Posterior cingulate gyrus (tissue), 11 donors: ENCODE measurements around the gene CASP10.
"Not testable (repeated sequence)": the region's sequence is repeated elsewhere in the genome, so short reads cannot be mapped to it uniquely, and the experiment has no call there.

Experiments used
- DNase-seq, 10 donors: peaks; one replicate each; pipeline versions ENCODE4 v3.0.0 to v3.0.0-alpha.2; 2020 to 2021; ENCODE audit warnings: mixed read lengths in 3 of 10
- intact Hi-C: fragments of 100-400 bp; cut with DNase I; formaldehyde crosslinking; loops from one replicate; pipeline ENCODE4 v1.15.1; 2023

CASP10 gene

GRCh38 chr2:201154615-201155399, 28.1 kb upstream of the CASP10 start:
- intact Hi-C loops, result loop anchor here (5.0 kb wide), 1 partner anchor 248 kb away; no protein-coding TSS in a partner anchor
- DNase-seq, result no peak

GRCh38 chr2:201156036-201156435, 26.9 kb upstream of the CASP10 start:
- no peak for DNase-seq
- intact Hi-C loops, result loop anchor here (5.0 kb wide), 1 partner anchor 249 kb away; no protein-coding TSS in a partner anchor

- DNase-seq, result no peak
- intact Hi-C loops, result loop anchor here (5.0 kb wide), 1 partner anchor 249 kb away; no protein-coding TSS in a partner anchor
Observed at GRCh38 chr2:201156640-201157039, 26.3 kb upstream of the CASP10 start.

- no peak for DNase-seq
- intact Hi-C loops, result loop anchor here (2.0 to 5.0 kb wide), 3 partner anchors 39 to 250 kb away; partner anchors contain the start of gene HYCC2
Observed at GRCh38 chr2:201157694-201158093, 25.2 kb upstream of the CASP10 start.

- intact Hi-C loops, result loop anchor here (2.0 to 5.0 kb wide), 3 partner anchors 40 to 251 kb away; partner anchors contain the start of gene HYCC2
- peak in 8 of 10 donors; percentile 50 to 91 (median 62) for DNase-seq
Observed at GRCh38 chr2:201158111-201158929, 24.6 kb upstream of the CASP10 start.

GRCh38 chr2:201164166-201164565, 18.8 kb upstream of the CASP10 start:
- intact Hi-C loops, result no loop called here
- no peak for DNase-seq

GRCh38 chr2:201167546-201167945, 15.4 kb upstream of the CASP10 start:
- intact Hi-C loops, result no loop called here
- no peak for DNase-seq

- intact Hi-C loops, DNase-seq: not testable (repeated sequence)
Observed at GRCh38 chr2:201168496-201168895, 14.4 kb upstream of the CASP10 start.

- no peak for DNase-seq
- intact Hi-C loops, result no loop called here
Observed at GRCh38 chr2:201171259-201171814, 11.6 kb upstream of the CASP10 start.

GRCh38 chr2:201172279-201172678, 10.7 kb upstream of the CASP10 start:
- no peak for DNase-seq
- intact Hi-C loops, result no loop called here

- intact Hi-C loops, result no loop called here
Observed at GRCh38 chr2:201174687-201175086, 8.3 kb upstream of the CASP10 start.

GRCh38 chr2:201176081-201176481, 6.9 kb upstream of the CASP10 start:
- no peak for DNase-seq
- intact Hi-C loops, result loop anchor here (2.0 kb wide), 1 partner anchor 271 kb away; no protein-coding TSS in a partner anchor

More at GRCh38 chr2:201174687-201175086, 8.3 kb upstream of the CASP10 start:
- no peak for DNase-seq

- intact Hi-C loops, result no loop called here
- DNase-seq, result no peak
Observed at GRCh38 chr2:201180010-201180409, 2.9 kb upstream of the CASP10 start.

GRCh38 chr2:201183365-201183727, 405 bp downstream of the CASP10 start:
- DNase-seq, result no peak
- intact Hi-C loops, result no loop called here

GRCh38 chr2:201183835-201184234, 894 bp downstream of the CASP10 start:
- intact Hi-C loops, DNase-seq: not testable (repeated sequence)

- DNase-seq, intact Hi-C loops: not testable (repeated sequence)
Observed at GRCh38 chr2:201184248-201184647, 1.3 kb downstream of the CASP10 start.

- intact Hi-C loops, result no loop called here
Observed at GRCh38 chr2:201185863-201186262, 2.9 kb downstream of the CASP10 start.

GRCh38 chr2:201186982-201187381, 4.0 kb downstream of the CASP10 start:
- DNase-seq, result no peak
- intact Hi-C loops, result no loop called here

More at GRCh38 chr2:201185863-201186262, 2.9 kb downstream of the CASP10 start:
- DNase-seq, result no peak

GRCh38 chr2:201188449-201188848, 5.5 kb downstream of the CASP10 start:
- no peak for DNase-seq
- intact Hi-C loops, result no loop called here

GRCh38 chr2:201191132-201191875, 8.4 kb downstream of the CASP10 start:
- no peak for DNase-seq
- intact Hi-C loops, result no loop called here
